ENCODE data around the gene FUCA1. TPM values are rescaled to one million over a fixed set of nuclear protein-coding genes. Genes with fewer than 3 reads are reported as not detected.

FUCA1 gene
- polyA plus RNA-seq, 3 donors = 24.2 to 97.7 (median 96.6) TPM

Other genes with a start within 250 kb of the FUCA1 start
- gene RPL11, start 176.5 kb downstream of the FUCA1 start, polyA plus RNA-seq = 100 to 1,000 TPM; 542 to 923 (median 552) TPM
- 10 to 100 TPM; 25.4 to 31.2 (median 28.7) TPM for gene ELOA, start 124.8 kb downstream of the FUCA1 start, polyA plus RNA-seq
- gene PITHD1, start 89.9 kb downstream of the FUCA1 start, polyA plus RNA-seq = 10 to 100 TPM; 20.8 to 40.8 (median 29.9) TPM
- gene LYPLA2, start 77.1 kb downstream of the FUCA1 start, polyA plus RNA-seq = 10 to 100 TPM; 68.3 to 86.7 (median 74.1) TPM
- gene GALE, start 67.5 kb downstream of the FUCA1 start, polyA plus RNA-seq = 10 to 100 TPM; 17.6 to 21.9 (median 18.0) TPM
- 10 to 100 TPM; 17.8 to 26.7 (median 22.1) TPM for gene HMGCL, start 42.9 kb downstream of the FUCA1 start, polyA plus RNA-seq
- gene CNR2, start 45.1 kb upstream of the FUCA1 start, polyA plus RNA-seq = under 1 TPM; 0.03 to 0.12 (median 0.11) TPM
- gene PNRC2, start 91.5 kb upstream of the FUCA1 start, polyA plus RNA-seq = 10 to 100 TPM; 71.7 to 89.7 (median 71.7) TPM
- 10 to 100 TPM; 66.6 to 76.2 (median 75.6) TPM for gene SRSF10, start 112.0 kb upstream of the FUCA1 start, polyA plus RNA-seq
- not detected for gene MYOM3, start 243.8 kb upstream of the FUCA1 start, polyA plus RNA-seq

Measured in CD14-positive monocyte (primary cell).